ENCODE measurements around the gene PEAR1. TPM values are rescaled to one million over a fixed set of nuclear protein-coding genes. Genes with fewer than 3 reads are reported as not detected.

Gene PEAR1, protein sequence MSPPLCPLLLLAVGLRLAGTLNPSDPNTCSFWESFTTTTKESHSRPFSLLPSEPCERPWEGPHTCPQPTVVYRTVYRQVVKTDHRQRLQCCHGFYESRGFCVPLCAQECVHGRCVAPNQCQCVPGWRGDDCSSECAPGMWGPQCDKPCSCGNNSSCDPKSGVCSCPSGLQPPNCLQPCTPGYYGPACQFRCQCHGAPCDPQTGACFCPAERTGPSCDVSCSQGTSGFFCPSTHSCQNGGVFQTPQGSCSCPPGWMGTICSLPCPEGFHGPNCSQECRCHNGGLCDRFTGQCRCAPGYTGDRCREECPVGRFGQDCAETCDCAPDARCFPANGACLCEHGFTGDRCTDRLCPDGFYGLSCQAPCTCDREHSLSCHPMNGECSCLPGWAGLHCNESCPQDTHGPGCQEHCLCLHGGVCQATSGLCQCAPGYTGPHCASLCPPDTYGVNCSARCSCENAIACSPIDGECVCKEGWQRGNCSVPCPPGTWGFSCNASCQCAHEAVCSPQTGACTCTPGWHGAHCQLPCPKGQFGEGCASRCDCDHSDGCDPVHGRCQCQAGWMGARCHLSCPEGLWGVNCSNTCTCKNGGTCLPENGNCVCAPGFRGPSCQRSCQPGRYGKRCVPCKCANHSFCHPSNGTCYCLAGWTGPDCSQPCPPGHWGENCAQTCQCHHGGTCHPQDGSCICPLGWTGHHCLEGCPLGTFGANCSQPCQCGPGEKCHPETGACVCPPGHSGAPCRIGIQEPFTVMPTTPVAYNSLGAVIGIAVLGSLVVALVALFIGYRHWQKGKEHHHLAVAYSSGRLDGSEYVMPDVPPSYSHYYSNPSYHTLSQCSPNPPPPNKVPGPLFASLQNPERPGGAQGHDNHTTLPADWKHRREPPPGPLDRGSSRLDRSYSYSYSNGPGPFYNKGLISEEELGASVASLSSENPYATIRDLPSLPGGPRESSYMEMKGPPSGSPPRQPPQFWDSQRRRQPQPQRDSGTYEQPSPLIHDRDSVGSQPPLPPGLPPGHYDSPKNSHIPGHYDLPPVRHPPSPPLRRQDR
- 1.9 TPM for total RNA-seq (ENCODE audit: insufficient read depth, low replicate concordance)

DNA sequence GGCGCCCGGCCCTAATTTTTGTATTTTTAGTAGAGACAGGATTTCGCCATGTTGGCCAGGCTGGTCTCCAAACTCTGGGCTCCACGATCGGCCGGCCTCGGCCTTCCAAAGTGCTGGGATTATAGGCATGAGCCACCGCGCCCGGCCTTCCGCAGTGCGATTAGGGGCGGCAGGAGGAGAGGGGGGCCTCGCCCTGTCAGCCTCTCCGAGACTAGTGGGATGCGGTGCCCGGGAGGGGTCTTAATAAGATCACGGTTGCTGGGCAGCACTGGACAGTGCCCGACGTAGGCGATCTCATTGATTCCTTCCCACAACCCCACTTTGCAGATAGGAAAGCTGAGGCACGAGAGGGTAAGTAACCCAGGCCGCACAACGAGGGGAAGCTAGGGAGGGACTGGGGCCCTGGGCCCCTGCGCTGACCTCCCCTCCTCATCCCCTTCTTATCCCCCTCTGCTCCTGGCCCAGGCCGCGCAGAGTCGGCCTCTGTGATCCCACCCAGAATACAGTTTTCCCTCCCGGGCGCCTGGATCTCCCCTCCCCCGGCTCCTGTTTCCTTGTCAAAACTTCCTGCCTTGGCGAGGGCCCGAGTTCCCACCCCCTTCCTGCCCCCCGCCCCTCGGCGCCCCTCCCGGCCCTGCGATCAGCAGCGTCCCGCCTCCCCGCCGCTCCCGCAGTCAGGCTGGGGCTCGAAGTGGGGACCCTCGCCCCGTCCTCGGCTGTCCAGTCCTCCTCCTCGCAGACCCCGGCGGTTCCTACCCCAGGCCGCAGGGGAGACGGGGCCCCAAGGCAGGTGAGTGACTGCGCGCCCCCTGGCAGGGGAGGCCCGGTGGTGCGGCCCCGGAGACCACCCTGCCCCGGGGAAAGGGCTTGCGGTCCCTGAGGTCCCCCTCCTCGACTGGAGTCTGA is at the start of gene PEAR1:
PEAR1 (plus strand) TSS at position 671 of the 906 bp plus-strand sequence. CDS start 10,209 bp downstream, outside the sequence.
- peak; percentile 82 for DNase-seq (ENCODE audit: low spot score)

DNA sequence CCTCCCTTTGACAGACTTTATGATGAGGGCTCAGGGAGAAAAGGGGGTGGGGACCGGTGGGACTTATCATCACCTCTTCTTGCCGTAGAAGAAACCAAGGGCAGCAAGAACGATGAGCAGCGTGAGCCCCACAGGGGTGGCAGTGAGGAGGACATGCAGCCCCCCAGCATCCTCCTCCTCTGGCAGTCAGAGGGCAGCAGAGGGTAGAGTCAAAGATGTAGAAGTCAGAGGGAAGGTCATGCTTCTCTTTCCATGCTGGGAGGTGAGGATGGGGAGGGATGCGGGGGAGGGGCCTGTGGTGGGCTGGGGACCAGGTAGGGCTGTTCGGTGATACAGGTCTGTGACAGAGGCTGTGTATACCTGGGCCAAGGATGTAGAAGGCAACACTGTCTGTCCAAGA is 49.4 kb upstream of the PEAR1 start:
- DNase-seq (ENCODE audit: low spot score) = no peak

DNA sequence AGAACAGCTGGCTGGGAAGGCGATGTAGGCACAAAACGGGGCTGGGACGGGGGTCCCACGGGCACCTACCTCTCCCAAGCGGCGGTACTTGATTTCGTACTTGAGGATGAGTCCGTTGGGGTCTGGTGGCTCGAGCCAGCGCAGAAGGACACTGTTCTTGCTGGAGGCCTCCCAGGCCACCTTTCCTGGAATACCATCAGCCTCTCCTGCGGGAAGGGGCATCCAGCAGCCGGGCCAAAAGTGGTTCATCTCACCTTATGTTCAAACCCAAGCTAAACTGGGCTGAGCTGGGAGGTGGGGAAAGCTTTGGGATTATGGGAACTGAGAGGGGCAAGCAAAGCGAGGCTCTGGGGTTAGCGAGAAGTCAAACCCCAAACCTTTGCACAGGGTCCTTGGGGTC is 48.9 kb upstream of the PEAR1 start:
- no peak for DNase-seq (ENCODE audit: low spot score)

DNA sequence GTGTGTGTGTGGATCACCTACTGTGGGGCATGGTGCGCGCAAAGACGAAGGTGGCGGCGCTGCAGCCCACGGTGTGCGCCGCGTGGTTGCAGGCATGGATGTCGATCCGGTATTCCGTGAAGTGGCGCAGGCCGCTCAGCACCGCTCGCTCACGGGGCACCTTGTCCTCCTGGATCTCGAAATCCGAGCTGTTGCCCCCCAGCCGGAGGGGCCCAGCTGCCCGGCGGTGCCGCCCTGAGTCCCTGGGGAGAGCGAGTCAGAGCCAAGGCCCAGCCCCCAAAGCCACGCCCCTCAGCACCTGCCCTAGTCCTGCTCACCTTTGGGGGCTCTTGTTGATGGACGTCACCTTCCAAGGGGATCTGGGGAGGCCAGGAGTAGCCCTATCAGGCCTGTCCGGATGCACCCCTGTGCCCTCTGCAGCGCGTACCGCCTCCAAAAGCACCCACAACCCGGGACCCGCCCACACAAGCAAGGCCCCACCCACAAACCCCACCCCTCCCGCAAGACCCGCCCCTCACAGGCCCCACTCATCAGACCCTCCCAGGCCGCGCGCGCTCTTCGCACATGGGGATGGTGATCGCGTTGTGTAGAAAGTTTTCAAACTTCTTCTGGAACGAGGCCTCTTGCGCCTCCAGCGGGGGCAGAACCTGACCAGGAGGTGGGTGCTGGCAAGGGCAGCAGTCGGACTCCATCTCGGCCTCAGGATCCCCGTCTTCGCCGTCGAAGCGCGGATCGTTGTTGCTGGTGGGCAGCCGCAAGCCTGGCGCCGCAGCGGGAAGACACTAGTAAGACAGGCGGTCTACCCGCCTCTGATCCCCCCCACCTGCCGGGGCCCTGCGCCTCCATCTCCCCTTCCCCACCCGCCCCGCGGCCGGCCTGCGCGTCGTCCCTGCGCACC is 48.2 kb upstream of the PEAR1 start:
- DNase-seq (ENCODE audit: low spot score) = no peak

DNA sequence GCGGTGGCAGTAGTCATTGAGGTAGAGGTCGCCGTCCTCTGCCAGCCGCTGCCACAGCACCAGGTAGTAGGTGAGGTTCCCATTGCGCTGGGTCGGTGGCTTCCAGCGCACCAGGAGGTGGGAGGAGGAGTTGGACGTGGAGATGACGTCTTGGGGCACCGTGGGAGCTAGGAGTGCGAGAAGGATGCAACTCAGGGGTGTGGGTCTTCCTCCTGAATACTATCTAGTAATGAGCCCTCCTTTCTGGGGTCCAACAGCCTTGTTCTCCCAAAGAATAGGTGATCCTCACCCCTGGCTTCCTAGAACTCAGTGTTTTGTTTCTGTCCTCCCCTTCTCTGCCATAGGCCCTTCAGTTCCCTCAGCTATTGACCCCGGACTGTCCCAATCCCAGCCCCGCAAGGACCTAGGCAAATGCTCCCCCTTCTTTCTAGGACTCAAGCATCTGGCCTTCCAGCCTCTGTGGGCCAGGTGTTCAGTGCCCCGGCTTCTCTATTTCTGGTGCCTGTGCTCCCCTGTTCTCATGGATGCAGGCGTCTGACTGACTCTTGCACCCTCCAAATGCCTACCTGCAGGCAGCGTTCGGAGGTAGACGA is 47.5 kb upstream of the PEAR1 start:
- no peak for DNase-seq (ENCODE audit: low spot score)

DNA sequence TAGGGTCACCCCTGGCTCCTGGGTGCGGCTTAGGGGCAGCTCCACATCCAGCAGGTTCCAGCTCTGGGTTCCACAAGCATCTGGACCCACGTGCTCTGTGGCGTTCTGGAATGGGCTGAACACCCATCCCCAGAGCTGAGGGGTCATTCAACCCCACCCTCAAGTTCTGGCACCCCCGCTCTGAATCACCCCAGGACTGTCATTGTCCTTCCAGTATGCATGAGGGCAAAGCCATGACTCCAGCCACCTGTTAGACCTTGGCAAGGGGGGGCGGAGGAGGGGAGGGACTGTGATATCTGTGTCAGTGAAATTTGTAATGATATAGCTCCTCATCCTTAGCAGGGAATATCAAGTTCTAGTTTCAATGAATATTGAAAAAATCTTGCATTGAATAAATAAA is 46.9 kb upstream of the PEAR1 start:
- no peak for DNase-seq (ENCODE audit: low spot score)

DNA sequence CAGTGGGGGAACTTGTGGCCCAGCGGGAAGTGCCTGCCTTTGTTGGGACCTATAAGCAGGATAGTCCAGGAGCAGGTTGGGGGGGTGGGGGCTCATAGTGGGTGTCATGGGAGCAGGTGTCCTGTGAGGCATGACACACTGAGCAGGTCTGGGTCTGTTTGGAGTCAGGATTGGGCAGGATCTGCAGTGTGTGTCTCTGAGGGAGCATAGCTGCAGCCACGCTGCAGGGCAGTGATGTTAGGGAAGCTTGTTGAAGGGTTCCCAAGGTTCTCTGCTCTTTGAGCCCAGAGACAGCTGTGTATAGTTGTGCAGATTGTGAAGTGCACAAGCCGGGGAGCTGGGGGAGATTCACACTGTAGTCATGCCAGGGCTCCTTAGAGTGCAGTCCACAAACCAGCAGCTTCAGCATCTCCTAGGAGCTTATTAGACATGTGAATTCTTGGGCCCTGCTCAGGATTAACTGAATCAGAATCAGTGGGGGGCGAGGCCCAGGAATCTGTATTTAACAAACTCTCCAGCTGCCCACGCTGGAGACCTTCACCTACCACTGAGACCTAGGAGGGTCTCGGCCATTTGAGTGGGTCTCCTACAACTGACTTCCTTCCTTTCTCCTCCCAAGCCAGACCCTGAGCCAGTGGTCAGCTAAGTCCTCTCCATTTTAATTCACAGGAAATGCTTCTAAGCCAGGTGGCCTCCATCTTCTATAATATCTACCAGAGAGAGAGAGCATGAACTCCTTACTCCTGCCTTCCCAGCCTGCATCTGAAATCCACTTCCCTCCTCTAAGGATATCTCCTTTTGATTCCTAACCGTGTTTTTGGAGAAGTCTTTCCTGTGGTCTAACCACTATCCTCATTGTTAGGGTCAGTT is 45.7 kb upstream of the PEAR1 start:
- DNase-seq (ENCODE audit: low spot score) = no peak

DNA sequence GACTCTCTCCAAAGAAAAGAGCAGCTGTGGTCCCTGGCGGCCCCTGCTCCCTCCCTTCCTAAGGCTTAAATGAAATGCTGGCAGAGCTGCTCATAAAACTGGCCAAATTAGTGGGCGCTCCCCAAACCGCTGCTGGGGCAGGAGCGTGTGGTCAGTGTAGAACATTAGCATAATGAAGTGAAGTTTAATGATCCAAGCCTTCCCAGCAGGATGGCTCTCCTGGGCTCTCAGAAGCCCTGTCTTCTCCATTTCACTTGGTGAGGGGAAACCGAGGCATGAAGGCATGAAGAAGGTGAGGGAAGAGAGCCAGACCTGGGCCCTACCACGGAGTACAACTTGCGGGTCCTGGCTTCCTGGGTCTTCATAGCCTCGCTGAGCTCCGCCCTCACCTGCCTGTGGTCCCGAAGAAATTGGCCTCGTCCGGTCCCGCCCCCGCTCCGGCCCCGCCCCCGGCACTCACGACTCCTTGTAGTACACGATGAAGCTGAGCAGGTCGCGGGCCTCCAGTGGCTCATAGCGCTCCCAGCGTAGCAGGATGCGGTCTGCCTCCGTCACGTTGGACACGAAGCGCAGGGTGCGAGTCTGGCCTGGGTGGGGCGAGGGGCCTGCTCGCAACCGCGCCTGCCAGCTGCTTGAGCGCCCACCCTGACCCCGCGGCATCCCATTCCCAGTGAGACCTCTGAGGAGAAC is 44.9 kb upstream of the PEAR1 start:
- DNase-seq (ENCODE audit: low spot score) = no peak

DNA sequence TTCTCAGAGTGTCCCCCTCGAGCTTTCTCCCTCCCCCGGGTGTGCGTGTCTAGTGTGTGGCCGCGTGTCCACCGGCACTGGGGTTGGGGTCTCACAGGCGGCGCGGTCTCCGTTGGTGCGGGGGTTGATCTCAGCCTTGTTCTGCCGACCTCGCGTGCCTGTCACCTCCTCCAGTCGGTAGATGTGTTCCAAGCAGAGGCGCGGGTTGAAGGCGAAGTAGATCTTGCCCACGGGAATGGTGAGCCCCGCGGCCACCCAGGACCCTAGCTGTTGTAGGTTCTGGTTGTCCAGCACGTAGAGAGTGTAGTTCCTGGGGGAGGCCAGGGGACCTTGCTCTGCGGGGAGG is 44.4 kb upstream of the PEAR1 start:
- no peak for DNase-seq (ENCODE audit: low spot score)

DNA sequence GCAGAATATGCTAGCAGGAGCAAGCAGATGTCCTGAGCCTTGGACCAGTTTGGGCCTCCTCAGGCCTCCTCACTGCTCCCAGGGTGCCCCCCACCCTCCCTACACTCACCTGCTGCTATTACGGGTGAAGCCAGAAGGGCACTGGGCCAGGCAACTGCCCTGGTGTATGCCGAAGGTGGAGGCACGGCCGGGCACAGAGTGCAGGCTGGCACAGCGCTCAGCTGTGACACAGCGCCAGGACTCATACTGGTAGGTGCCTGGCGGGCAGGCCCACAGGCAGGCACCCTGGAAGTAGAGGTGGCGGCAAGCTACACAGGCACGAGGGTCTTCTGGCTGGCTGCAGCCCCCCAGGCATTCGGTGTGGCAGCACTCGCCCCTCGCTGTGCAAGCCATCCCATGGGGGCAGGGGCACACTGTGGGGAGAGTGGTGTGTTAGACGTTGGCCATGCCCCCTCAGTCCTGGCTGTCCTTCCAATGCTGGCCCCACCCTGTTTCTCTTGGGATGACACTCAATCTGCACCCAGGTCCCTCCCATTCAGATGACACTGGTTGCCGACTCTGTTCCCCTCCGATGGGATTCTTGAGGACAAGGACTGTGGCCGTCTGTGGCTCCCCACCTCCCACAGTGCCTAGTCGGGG is 41.6 kb upstream of the PEAR1 start:
- DNase-seq (ENCODE audit: low spot score) = no peak

DNA sequence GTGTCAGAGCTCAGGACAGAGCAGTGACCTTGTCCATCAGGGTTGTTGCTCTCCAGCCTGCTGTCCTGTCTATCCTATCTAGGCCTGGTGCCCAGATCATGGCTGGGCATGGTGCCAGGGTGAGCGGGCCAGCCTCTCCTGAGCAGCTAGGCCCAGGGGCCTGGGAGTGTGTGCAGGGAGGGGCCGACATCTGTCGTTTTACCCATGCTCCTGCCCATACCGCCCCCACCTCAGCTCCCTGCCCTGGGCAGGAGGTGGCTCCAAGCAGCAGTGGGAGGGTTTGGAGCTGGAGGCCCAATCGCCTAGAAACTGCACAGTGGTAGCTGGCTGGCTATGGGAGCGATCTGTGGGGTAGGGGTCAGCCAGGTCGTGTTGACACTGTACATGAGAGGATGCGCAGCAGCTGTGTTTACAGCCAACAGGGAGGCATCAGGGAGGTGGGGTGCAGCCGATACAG is 41.1 kb upstream of the PEAR1 start:
- peak; percentile 56 for DNase-seq (ENCODE audit: low spot score)

DNA sequence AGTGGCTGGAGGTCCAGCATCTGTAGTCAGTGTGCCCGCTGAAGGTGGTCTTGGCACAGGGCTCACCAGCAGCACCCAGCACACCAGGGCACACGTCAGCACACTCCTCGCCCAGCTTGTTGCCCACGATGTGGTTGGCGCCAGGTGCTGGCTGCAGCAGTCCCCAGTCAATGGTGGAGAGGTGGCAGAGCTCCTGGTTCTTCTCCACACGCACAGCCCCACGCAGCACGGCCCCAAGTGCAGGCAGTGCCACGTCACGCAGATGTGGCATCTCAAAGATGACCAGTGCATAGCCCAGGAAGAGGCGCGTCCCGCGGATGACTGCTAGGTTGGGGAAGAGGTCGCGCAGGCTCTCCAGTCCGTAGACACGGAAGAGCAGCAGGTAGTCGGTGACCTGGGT is 39.8 kb upstream of the PEAR1 start:
- DNase-seq (ENCODE audit: low spot score) = no peak

DNA sequence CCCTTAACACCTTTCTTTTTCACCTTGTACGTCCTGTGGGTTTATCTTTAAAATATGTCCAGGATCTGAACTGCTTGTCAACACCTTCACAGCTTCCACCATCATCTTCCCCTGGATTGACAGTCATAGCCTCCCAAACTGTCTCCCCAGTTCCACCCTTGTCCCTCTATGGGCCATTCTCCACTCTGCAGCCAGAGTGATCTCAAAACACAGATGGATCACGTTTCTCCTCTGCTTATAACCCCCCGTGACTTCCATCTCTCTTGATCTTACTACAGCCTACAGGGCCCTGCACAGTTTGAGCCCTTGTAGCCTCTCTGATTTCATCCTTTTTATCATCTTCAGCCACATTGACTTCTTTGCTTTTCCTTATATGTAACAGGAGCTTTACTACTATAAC is 38.9 kb upstream of the PEAR1 start:
- DNase-seq (ENCODE audit: low spot score) = no peak

DNA sequence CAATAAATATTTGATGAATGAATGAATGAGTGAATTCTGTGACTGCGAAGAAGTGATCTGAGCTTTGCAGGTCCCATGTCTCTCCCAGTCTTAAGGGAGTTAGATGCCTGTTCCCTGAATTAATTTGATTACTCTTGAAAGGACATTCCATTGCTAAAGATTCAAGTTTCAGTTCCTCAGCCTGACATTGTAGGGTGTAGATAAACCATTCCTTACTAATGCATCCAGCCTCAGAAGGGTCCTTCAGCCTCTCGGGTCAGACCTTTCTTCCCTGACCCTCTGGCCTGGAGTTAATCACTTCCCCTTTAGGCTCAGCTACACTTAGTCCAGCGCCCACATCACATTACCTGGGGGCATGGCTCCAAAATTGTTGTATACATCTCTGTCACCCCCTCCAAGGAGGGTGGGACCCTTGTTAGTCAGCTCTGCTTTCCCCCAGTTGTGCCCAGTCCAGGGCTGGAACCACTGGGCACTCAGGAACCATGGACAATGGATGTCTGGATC is 37.2 kb upstream of the PEAR1 start:
- no peak for DNase-seq (ENCODE audit: low spot score)

DNA sequence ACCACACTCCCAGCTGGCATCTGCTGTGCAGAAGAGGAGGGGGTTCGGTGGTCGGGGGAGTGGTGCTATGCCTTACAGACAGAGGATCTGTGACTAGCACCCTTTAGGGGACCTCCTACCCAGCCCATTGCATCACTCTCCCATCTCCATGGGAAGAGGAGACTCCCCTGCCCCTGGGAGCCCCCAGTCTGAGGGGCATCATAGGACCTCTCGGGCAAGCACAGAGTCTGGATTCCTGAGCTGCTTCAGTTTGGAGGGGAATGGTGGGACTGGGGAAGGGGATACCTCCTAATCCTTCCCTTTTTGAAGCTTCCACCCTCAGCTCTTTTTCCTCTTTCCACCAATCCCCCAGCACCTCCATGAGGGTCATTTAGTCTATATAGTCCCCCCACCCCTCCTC is 36.0 kb upstream of the PEAR1 start:
- DNase-seq (ENCODE audit: low spot score) = no peak

DNA sequence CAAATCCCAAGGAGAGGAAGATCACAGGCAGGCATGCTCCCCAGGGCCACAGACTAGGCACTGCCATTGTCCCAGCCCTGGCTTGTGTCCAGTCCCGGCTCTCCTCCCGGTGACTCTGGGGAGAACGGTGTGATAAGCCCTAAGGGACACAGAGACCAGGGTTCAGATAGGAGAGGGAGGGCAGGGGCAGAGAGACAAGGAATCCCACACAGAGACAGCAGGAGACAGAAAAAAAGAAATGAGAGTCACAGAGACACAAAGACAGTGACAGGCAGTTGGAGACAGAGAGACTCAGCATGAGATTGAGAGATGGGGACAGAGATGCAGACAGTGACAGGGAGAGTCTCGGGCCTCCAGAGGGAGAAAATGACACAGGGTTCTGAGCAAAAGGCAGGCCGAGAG is 35.0 kb upstream of the PEAR1 start:
- DNase-seq (ENCODE audit: low spot score) = no peak

DNA sequence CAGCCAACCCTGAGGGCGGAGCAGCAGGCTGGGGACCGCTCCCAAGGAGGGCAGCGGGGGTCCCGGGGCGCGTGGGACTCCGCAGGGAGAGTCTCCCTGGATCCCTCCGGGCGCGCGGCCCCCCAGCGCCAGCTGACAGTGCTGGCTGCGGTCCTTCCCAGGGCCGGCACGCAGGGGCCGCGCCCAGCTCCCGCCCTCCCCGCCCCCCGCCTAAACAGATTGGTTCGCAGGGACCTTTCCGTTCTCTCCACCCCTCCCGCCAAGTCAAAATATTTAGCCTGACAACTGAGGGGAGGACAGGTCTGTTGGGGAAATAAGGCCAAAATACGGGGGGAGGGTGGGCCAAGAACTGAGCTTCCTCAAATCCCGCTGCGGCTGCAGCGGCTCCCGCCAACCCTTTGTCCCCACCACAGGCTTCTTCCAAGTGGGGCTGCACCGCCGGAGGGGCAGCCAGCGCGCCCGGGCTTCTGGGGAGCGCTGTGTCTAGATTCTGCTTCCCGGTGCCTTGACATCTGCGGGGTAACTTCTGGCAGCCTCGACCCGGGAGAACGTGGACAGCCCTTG is 34.5 kb upstream of the PEAR1 start, which contains the start of gene INSRR:
INSRR (minus strand) TSS at position 159 of the 564 bp plus-strand sequence. CDS start 496 bp downstream, outside the sequence.
- peak; percentile 24 for DNase-seq (ENCODE audit: low spot score)
